CD14-positive monocyte (primary cell): Measurements from ENCODE around the gene TTYH1. TPM values are rescaled to one million over a fixed set of nuclear protein-coding genes. Genes with fewer than 3 reads are reported as not detected.

Experiments used
- DNase-seq, 3 donors: peaks; one replicate each; pipeline ENCODE4 v3.0.0-alpha.2; 2011 to 2022
- H2AFZ ChIP-seq: 2 replicates; pipeline ENCODE4 v1.6.0; 2012; ENCODE audit warnings: mild to moderate bottlenecking, low read depth, low read length, inconsistent platforms; ENCODE audit not compliant: insufficient read depth, poor library complexity, severe bottlenecking
- H3K27ac ChIP-seq, 2 donors: 1 replicate in 1 of 2; 2 replicates in 1 of 2; pipeline ENCODE4 v1.5.1; 2012 to 2013; ENCODE audit warnings: low read length in 2 of 2, control low read depth in 1 of 2, inconsistent platforms in 1 of 2, low read depth in 1 of 2, mild to moderate bottlenecking in 1 of 2
- H3K27me3 ChIP-seq, 2 donors: one replicate each; pipeline versions ENCODE4 v1.6.0 to v1.6.1; 2011 to 2013; ENCODE audit warnings: low read length in 2 of 2; ENCODE audit not compliant: control insufficient read depth in 2 of 2, insufficient read depth in 2 of 2
- H3K36me3 ChIP-seq, 2 donors: replicated peaks in 1 of 2; 1 replicate in 1 of 2; 2 replicates in 1 of 2; pipeline versions ENCODE4 v1.5.1 to v1.6.1; 2012 to 2013; ENCODE audit warnings: low read length in 2 of 2, control low read depth in 1 of 2, inconsistent platforms in 1 of 2, mild to moderate bottlenecking in 1 of 2; ENCODE audit not compliant: insufficient read depth in 2 of 2, control insufficient read depth in 1 of 2
- H3K4me1 ChIP-seq, 2 donors: 1 replicate in 1 of 2; 2 replicates in 1 of 2; pipeline versions ENCODE4 v1.5.1 to v1.6.1; 2012 to 2013; ENCODE audit warnings: low read length in 2 of 2, control low read depth in 1 of 2, inconsistent platforms in 1 of 2, mild to moderate bottlenecking in 1 of 2, moderate library complexity in 1 of 2; ENCODE audit not compliant: insufficient read depth in 2 of 2, control insufficient read depth in 1 of 2
- H3K4me2 ChIP-seq: replicated peaks from 2 replicates; pipeline ENCODE3; 2012; ENCODE audit warnings: low read length, moderate library complexity, mild to moderate bottlenecking; ENCODE audit not compliant: poor library complexity, severe bottlenecking; ENCODE audit errors: extremely low read depth
- H3K4me3 ChIP-seq, 3 experiments: fragments of 200-600 bp in 1 of 3; sonication (generic) in 1 of 3; replicated peaks in 1 of 3; 1 replicate in 2 of 3; 2 replicates in 1 of 3; pipeline ENCODE4 v1.5.1; 2011 to 2013; ENCODE audit warnings: low read length in 3 of 3, mild to moderate bottlenecking in 3 of 3, control low read depth in 2 of 3, low read depth in 2 of 3, inconsistent platforms in 1 of 3, moderate library complexity in 1 of 3
- H3K79me2 ChIP-seq: 2 replicates; pipeline ENCODE4 v1.6.0; 2012; ENCODE audit warnings: mild to moderate bottlenecking, control low read depth, inconsistent platforms, low read length, moderate library complexity; ENCODE audit not compliant: insufficient read depth
- H3K9ac ChIP-seq: 2 replicates; pipeline ENCODE4 v1.6.0; 2017; ENCODE audit warnings: low read length, mild to moderate bottlenecking; ENCODE audit not compliant: insufficient read depth, poor library complexity, severe bottlenecking
- H3K9me3 ChIP-seq, 2 donors: replicated peaks in 1 of 2; 1 replicate in 1 of 2; 2 replicates in 1 of 2; pipeline versions ENCODE4 v1.5.1 to v1.6.1; 2012 to 2013; ENCODE audit warnings: low read length in 2 of 2, control low read depth in 1 of 2; ENCODE audit not compliant: control insufficient read depth in 1 of 2, insufficient read depth in 1 of 2
- H4K20me1 ChIP-seq: 2 replicates; pipeline ENCODE4 v1.6.0; 2012; ENCODE audit warnings: mild to moderate bottlenecking, low read length, control low read depth, moderate library complexity; ENCODE audit not compliant: insufficient read depth
- H3K27ac Mint-ChIP-seq, 7 donors: one replicate each; pipeline ENCODE4 v1.8.0; 2020; ENCODE audit warnings: mild to moderate bottlenecking in 7 of 7, mixed read lengths in 7 of 7, moderate library complexity in 6 of 7, inconsistent platforms in 2 of 7
- H3K27me3 Mint-ChIP-seq, 3 donors: one replicate each; pipeline ENCODE4 v1.8.0; 2021 to 2022; ENCODE audit warnings: low read depth in 3 of 3, mild to moderate bottlenecking in 3 of 3, mixed read lengths in 3 of 3, moderate library complexity in 3 of 3, inconsistent platforms in 1 of 3
- H3K36me3 Mint-ChIP-seq, 2 donors: one replicate each; pipeline ENCODE4 v1.8.0; 2020; ENCODE audit warnings: mixed read lengths in 2 of 2, inconsistent platforms in 1 of 2, mild to moderate bottlenecking in 1 of 2
- H3K4me1 Mint-ChIP-seq: one replicate; pipeline ENCODE4 v1.8.0; 2020; ENCODE audit warnings: mild to moderate bottlenecking, mixed read lengths
- H3K4me3 Mint-ChIP-seq, 2 donors: one replicate each; pipeline ENCODE4 v1.8.0; 2020; ENCODE audit warnings: mild to moderate bottlenecking in 2 of 2, mixed read lengths in 2 of 2, moderate library complexity in 1 of 2
- H3K9me3 Mint-ChIP-seq, 7 donors: one replicate each; pipeline ENCODE4 v1.8.0; 2020 to 2022; ENCODE audit warnings: mixed read lengths in 7 of 7, mild to moderate bottlenecking in 6 of 7, moderate library complexity in 6 of 7, inconsistent platforms in 2 of 7
- WGBS: methylation state at CpG from one replicate; pipeline ENCODE4 v1.1.5; 2013; ENCODE audit warnings: missing lambda C conversion rate; ENCODE audit not compliant: insufficient coverage; 5-methylcytosine and 5-hydroxymethylcytosine counted together
- intact Hi-C, 2 donors: fragments of 100-400 bp; cut with micrococcal nuclease; formaldehyde crosslinking; loops; one replicate each; pipeline versions ENCODE4 v1.15.0 to v1.15.1; 2023
- polyA plus RNA-seq, 3 donors: library from polyadenylated mRNA; depleted of rRNA in 1 of 3; unstranded in 2 of 3; stranded (reverse) in 1 of 3; fragments of 300-500 nt in 2 of 3; fragments of >200 nt in 1 of 3; fragmentation: Illumina TruSeq in 2 of 3; gene quantifications; 1 replicate in 2 of 3; 2 replicates in 1 of 3; pipeline ENCODE4 v1.2.3, GENCODE V29; 2012 to 2021
- TF ChIP-seq, protein P1 (sequence below): fragments of 200-600 bp; IDR thresholded peaks from one replicate; pipeline ENCODE4 v1.8.0; 2022; ENCODE audit warnings: antibody characterized with exemption, mild to moderate bottlenecking

TTYH1 gene
- polyA plus RNA-seq, 3 donors = not detected

GRCh38 chr19:54463531-54464043 lies 48.3 kb downstream of the TTYH1 start, which contains the start of gene LENG9:
TSS of gene LENG9 (minus strand) at chr19:54463778. CDS start at chr19:54463526, 252 bp downstream.
- H2AFZ ChIP-seq = peak within 1 kb of the TSS; percentile 83

DNA sequence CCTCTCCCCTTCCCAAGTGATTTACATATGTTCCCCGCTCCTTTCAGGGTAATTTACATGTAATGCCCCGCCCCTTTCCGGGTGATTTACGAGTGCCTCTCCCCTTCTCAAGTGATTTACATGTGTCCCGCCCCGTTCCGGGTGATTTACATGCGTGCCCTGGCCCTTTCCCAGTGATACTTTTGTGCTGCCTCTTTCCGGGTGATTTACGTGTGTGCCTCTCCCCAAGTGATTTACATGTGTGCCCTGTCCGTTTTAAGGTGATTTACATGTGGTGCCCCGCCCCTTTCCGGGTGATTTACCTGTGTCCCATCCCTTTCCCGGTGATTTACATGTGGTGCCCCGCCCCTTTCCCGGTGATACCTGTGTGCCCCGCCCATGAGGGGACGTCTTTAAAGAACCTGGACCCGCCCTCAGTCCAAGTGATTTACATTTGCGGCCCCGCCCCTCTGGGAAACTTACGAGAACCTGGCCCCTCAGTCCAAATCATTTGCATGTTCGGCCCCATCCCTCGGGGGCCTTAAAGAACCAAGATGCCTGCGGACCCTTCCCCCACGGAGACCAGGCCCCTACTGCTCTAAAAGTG lies 48.9 kb downstream of the TTYH1 start:
- peak overlapping the region; percentile 85 to 92 for H3K4me3 Mint-ChIP-seq
- peaks cover 0 to 3% of the 10 kb centered on the region in 2 donors for H3K9me3 ChIP-seq
- intact Hi-C loops = no loop called here
- peaks cover 0 to 16% (median 9%) of the 10 kb centered on the region in 7 donors for H3K9me3 Mint-ChIP-seq
- H3K79me2 ChIP-seq = peaks cover 13% of the 10 kb centered on the region
- no peak for DNase-seq
- H3K4me3 ChIP-seq = peak overlapping the region; percentile 47 to 89 (median 66)
- peak overlapping the region; percentile 83 for H2AFZ ChIP-seq
- peaks cover 37% of the 10 kb centered on the region for H4K20me1 ChIP-seq
- H3K4me1 ChIP-seq = peaks cover 33 to 42% of the 10 kb centered on the region in 2 donors
- peaks cover 32% of the 10 kb centered on the region for H3K4me1 Mint-ChIP-seq
- WGBS = 0% methylated on average over 25 of the region's 26 CpGs
- peaks cover 23 to 38% (median 36%) of the 10 kb centered on the region in 3 donors for H3K27me3 Mint-ChIP-seq
- peak overlapping the region; percentile 62 for H3K9ac ChIP-seq
- H3K27ac ChIP-seq = peak overlapping the region; percentile 83 to 87
- H3K36me3 Mint-ChIP-seq = peaks cover 19 to 26% of the 10 kb centered on the region in 2 donors
- TF ChIP-seq, protein P1, sequence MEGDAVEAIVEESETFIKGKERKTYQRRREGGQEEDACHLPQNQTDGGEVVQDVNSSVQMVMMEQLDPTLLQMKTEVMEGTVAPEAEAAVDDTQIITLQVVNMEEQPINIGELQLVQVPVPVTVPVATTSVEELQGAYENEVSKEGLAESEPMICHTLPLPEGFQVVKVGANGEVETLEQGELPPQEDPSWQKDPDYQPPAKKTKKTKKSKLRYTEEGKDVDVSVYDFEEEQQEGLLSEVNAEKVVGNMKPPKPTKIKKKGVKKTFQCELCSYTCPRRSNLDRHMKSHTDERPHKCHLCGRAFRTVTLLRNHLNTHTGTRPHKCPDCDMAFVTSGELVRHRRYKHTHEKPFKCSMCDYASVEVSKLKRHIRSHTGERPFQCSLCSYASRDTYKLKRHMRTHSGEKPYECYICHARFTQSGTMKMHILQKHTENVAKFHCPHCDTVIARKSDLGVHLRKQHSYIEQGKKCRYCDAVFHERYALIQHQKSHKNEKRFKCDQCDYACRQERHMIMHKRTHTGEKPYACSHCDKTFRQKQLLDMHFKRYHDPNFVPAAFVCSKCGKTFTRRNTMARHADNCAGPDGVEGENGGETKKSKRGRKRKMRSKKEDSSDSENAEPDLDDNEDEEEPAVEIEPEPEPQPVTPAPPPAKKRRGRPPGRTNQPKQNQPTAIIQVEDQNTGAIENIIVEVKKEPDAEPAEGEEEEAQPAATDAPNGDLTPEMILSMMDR = no peak
- peaks cover 0 to 30% of the 10 kb centered on the region in 2 donors for H3K27me3 ChIP-seq
- H3K27ac Mint-ChIP-seq = peak overlapping the region; percentile 94 to 98 (median 96)
- H3K4me2 ChIP-seq = peak overlapping the region; percentile 94
- H3K36me3 ChIP-seq = peaks cover 30% of the 10 kb centered on the region in 2 donors

More at GRCh38 chr19:54463531-54464043, 48.3 kb downstream of the TTYH1 start, which contains the start of gene LENG9:
- H3K4me3 ChIP-seq = peak within 1 kb of the TSS; percentile 47 to 89 (median 66)
- H3K36me3 ChIP-seq = peaks cover 35 to 36% of the 10 kb centered on the region in 2 donors
- intact Hi-C loops = loop anchor here in 1 of 2 donors (2.0 kb wide), 1 partner anchor 15 kb away; the partner anchor contains the start of gene LENG8
- peaks cover 33 to 42% of the 10 kb centered on the region in 2 donors for H3K4me1 ChIP-seq
- H3K9ac ChIP-seq = peak within 1 kb of the TSS; percentile 74
- peaks cover 18 to 33% (median 30%) of the 10 kb centered on the region in 3 donors for H3K27me3 Mint-ChIP-seq
- peaks cover 0 to 3% of the 10 kb centered on the region in 2 donors for H3K9me3 ChIP-seq
- H3K4me2 ChIP-seq = peak within 1 kb of the TSS; percentile 94
- 0% methylated on average over 34 of the region's 41 CpGs for WGBS
- peaks cover 19% of the 10 kb centered on the region for H3K79me2 ChIP-seq
- peak within 1 kb of the TSS; percentile 83 to 87 for H3K27ac ChIP-seq
- peak within 1 kb of the TSS; percentile 85 to 92 for H3K4me3 Mint-ChIP-seq
- TF ChIP-seq, protein P1 = no peak
- H4K20me1 ChIP-seq = peaks cover 43% of the 10 kb centered on the region
- H3K9me3 Mint-ChIP-seq = peaks cover 0 to 16% (median 9%) of the 10 kb centered on the region in 7 donors
- peak within 1 kb of the TSS; percentile 94 to 98 (median 96) for H3K27ac Mint-ChIP-seq
- DNase-seq = peak; percentile 98 to 99 (median 98)
- H3K27me3 ChIP-seq = peaks cover 0 to 25% of the 10 kb centered on the region in 2 donors
- H3K36me3 Mint-ChIP-seq = peaks cover 25 to 31% of the 10 kb centered on the region in 2 donors
- peaks cover 32% of the 10 kb centered on the region for H3K4me1 Mint-ChIP-seq
